Measurements from ENCODE around the gene SLC29A3.

SLC29A3 gene

DNA sequence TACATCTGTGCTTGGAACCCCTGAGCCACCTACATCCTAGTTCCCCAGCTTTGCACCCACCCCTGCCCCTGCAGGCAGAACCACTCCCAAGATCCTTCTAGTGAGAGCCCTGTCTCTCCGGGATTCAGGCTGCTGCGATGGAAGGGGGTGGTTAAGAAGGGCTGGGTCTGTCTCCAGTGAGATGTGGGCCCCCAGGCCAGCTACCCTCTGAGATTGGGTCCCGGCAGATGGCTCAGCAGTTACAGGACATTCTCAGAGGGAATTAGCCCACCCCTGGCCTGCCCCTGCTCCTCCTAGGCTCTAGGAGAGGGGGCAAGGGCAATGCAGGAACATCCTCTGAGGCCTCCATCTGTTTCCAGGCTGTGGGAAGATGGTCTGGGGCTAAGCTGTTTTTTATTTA lies 27.7 kb downstream of the SLC29A3 start:
- H3K27me3 ChIP-seq (ENCODE audit: low read length) = no peaks in the 10 kb centered on the region
- H3F3A ChIP-seq (ENCODE audit: insufficient read depth) = no peaks in the 10 kb centered on the region
- H3K9me2 ChIP-seq (replicated peaks; ENCODE audit: insufficient read depth, low read length) = no peaks in the 10 kb centered on the region
- no peak overlapping the region for H3K27ac ChIP-seq (ENCODE audit: low read depth, low read length)
- H3K9me3 ChIP-seq (ENCODE audit: insufficient read depth, low read length) = no peaks in the 10 kb centered on the region
- no peak overlapping the region for H3K4me3 ChIP-seq (ENCODE audit: insufficient read depth, low read length, poor library complexity, severe bottlenecking)
- no peak overlapping the region for H3K4me2 ChIP-seq (ENCODE audit: low read depth, low read length, poor library complexity, severe bottlenecking)
- H3K36me3 ChIP-seq (ENCODE audit: low read length) = no peaks in the 10 kb centered on the region
- H2AFZ ChIP-seq (ENCODE audit: low read depth, low read length, severe bottlenecking) = no peak overlapping the region
- no peaks in the 10 kb centered on the region for H3K79me2 ChIP-seq (ENCODE audit: insufficient read depth, low read length)
- no peak for TF ChIP-seq CTCF (IDR thresholded peaks at IDR 0.05; ENCODE audit: insufficient read depth, low read length, poor library complexity, severe bottlenecking)
- TF ChIP-seq EZH2phosphoT487 (conservative IDR thresholded peaks at IDR 0.05; ENCODE audit: low read length) = no peak
- H4K20me1 ChIP-seq (ENCODE audit: low read depth, low read length) = no peaks in the 10 kb centered on the region
- no peak overlapping the region for H3K9ac ChIP-seq (ENCODE audit: low read length)

- no peaks in the 10 kb centered on the region for H3K9me3 ChIP-seq (ENCODE audit: insufficient read depth, low read length)
- no peaks in the 10 kb centered on the region for H3K9me2 ChIP-seq (replicated peaks; ENCODE audit: insufficient read depth, low read length)
- H3K9ac ChIP-seq (ENCODE audit: low read length) = no peak overlapping the region
- no peaks in the 10 kb centered on the region for H4K20me1 ChIP-seq (ENCODE audit: low read depth, low read length)
- H3K27ac ChIP-seq (ENCODE audit: low read depth, low read length) = no peak overlapping the region
- H3K36me3 ChIP-seq (ENCODE audit: low read length) = no peaks in the 10 kb centered on the region
- H3K79me2 ChIP-seq (ENCODE audit: insufficient read depth, low read length) = no peaks in the 10 kb centered on the region
- H3F3A ChIP-seq (ENCODE audit: insufficient read depth) = no peaks in the 10 kb centered on the region
- H3K4me3 ChIP-seq (ENCODE audit: insufficient read depth, low read length, poor library complexity, severe bottlenecking) = no peak overlapping the region
- TF ChIP-seq EZH2phosphoT487 (conservative IDR thresholded peaks at IDR 0.05; ENCODE audit: low read length) (no peak), CTCF (IDR thresholded peaks at IDR 0.05; ENCODE audit: insufficient read depth, low read length, poor library complexity, severe bottlenecking) (no peak)
- H3K27me3 ChIP-seq (ENCODE audit: low read length) = no peaks in the 10 kb centered on the region
- H3K4me2 ChIP-seq (ENCODE audit: low read depth, low read length, poor library complexity, severe bottlenecking) = no peak overlapping the region
- no peak overlapping the region for H2AFZ ChIP-seq (ENCODE audit: low read depth, low read length, severe bottlenecking)
Measured at GRCh38 chr10:71347587-71348395, 28.7 kb downstream of the SLC29A3 start.

DNA sequence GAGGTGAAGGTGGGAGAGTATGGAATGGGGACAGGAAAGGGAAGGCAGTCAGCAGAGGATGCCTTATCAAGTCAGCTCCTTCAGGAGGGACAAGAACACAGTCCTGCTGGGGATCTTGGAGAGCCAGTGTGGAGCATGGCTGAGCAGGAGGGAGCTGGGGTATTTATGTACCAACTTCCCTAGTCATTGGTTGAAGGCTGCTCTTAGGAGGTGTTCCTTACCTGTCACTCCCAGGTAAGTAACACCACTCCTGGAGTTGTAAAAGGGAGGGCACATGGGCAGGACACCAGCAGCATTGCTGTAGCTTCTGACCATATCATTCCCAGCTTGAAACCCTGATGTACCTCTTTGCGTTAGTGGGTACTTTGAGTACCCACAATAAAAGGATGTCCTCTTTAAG lies 29.8 kb downstream of the SLC29A3 start:
- no peaks in the 10 kb centered on the region for H4K20me1 ChIP-seq (ENCODE audit: low read depth, low read length)

More for the DNA sequence above, 29.8 kb downstream of the SLC29A3 start:
- Histone ChIP-seq H3K9me3 (ENCODE audit: insufficient read depth, low read length) (no peaks in the 10 kb centered on the region), H2AFZ (ENCODE audit: low read depth, low read length, severe bottlenecking) (no peak overlapping the region), H3K9ac (ENCODE audit: low read length) (no peak overlapping the region), H3K79me2 (ENCODE audit: insufficient read depth, low read length) (no peaks in the 10 kb centered on the region), H3F3A (ENCODE audit: insufficient read depth) (no peaks in the 10 kb centered on the region), H3K4me3 (ENCODE audit: insufficient read depth, low read length, poor library complexity, severe bottlenecking) (no peak overlapping the region), H3K36me3 (ENCODE audit: low read length) (no peaks in the 10 kb centered on the region), H3K27me3 (ENCODE audit: low read length) (no peaks in the 10 kb centered on the region), H3K9me2 (replicated peaks; ENCODE audit: insufficient read depth, low read length) (no peaks in the 10 kb centered on the region), H3K4me2 (ENCODE audit: low read depth, low read length, poor library complexity, severe bottlenecking) (no peak overlapping the region), H3K27ac (ENCODE audit: low read depth, low read length) (no peak overlapping the region)
- no peak for TF ChIP-seq EZH2phosphoT487 (conservative IDR thresholded peaks at IDR 0.05; ENCODE audit: low read length)
- TF ChIP-seq CTCF (IDR thresholded peaks at IDR 0.05; ENCODE audit: insufficient read depth, low read length, poor library complexity, severe bottlenecking) = no peak
